Pulmonary artery endothelial cell (primary cell): Measurements from ENCODE around the gene YTHDF1. TPM values are rescaled to one million over a fixed set of nuclear protein-coding genes. Genes with fewer than 3 reads are reported as not detected.

Source experiments
- DNase-seq: peaks from one replicate; pipeline ENCODE4 v3.0.0-alpha.2; 2011; ENCODE audit warnings: low read depth, low spot score
- total RNA-seq: library from RNA; depleted of rRNA; stranded (reverse); fragments of >200 nt; gene quantifications from 2 replicates; pipeline ENCODE4 v1.2.3, GENCODE V29; 2014

The YTHDF1 gene
- total RNA-seq, 1 donor from 2014 or later, result 25.5 TPM

GRCh38 chr20:63210011-63210605, 5.8 kb downstream of the YTHDF1 start:
- no peak for DNase-seq

GRCh38 chr20:63208346-63208909, 7.5 kb downstream of the YTHDF1 start:
- DNase-seq, result no peak

GRCh38 chr20:63206878-63207277, 9.1 kb downstream of the YTHDF1 start:
- DNase-seq, result no peak

GRCh38 chr20:63205896-63206295, 10.0 kb downstream of the YTHDF1 start:
- no peak for DNase-seq

GRCh38 chr20:63204362-63204761, 11.6 kb downstream of the YTHDF1 start:
- no peak for DNase-seq

- no peak for DNase-seq
These were observed 13.0 kb downstream of the YTHDF1 start for GRCh38 chr20:63202811-63203526.

- DNase-seq, result no peak
These were observed 13.9 kb downstream of the YTHDF1 start for GRCh38 chr20:63202021-63202420.

GRCh38 chr20:63198606-63199005, 17.3 kb downstream of the YTHDF1 start:
- no peak for DNase-seq

- DNase-seq, result no peak
These were observed 19.0 kb downstream of the YTHDF1 start for GRCh38 chr20:63196768-63197470.

- DNase-seq, result no peak
These were observed 21.1 kb downstream of the YTHDF1 start for GRCh38 chr20:63194797-63195173.

- DNase-seq, result no peak
These were observed 21.7 kb downstream of the YTHDF1 start for GRCh38 chr20:63194007-63194796.

GRCh38 chr20:63192721-63193120, 23.2 kb downstream of the YTHDF1 start:
- no peak for DNase-seq

- no peak for DNase-seq
These were observed 24.5 kb downstream of the YTHDF1 start for GRCh38 chr20:63191400-63191799.

GRCh38 chr20:63190828-63191227, 25.1 kb downstream of the YTHDF1 start:
- DNase-seq, result no peak

- DNase-seq, result no peak
These were observed 25.9 kb downstream of the YTHDF1 start for GRCh38 chr20:63189846-63190559.

GRCh38 chr20:63189322-63189642, 26.6 kb downstream of the YTHDF1 start:
- DNase-seq, result no peak

- no peak for DNase-seq
These were observed 27.1 kb downstream of the YTHDF1 start for GRCh38 chr20:63188641-63189321.

GRCh38 chr20:63188159-63188442, 27.8 kb downstream of the YTHDF1 start:
- no peak for DNase-seq

GRCh38 chr20:63187338-63188158, 28.4 kb downstream of the YTHDF1 start:
- DNase-seq, result no peak
